IMR-90 (cell line): ENCODE results near the gene EOLA2. TPM values are rescaled to one million over a fixed set of nuclear protein-coding genes. Genes with fewer than 3 reads are reported as not detected.

ENCODE experiments used
- ATAC-seq: fragments of 200-7000 bp; cut with Tn5 transposase; 2 replicates; pipeline ENCODE4 v1.9.1; 2020; ENCODE audit warnings: low read depth, mild to moderate bottlenecking, moderate library complexity
- BruUV-seq: library from RNA; stranded (reverse); fragments of 400-500 nt; replicated peaks from 2 replicates; lab custom pipeline; 2021; lab: Mats Ljungman, UMichigan
- CTCF ChIA-PET: fragments of 300-600 bp; formaldehyde crosslinking; extraction: SDS; loops from one replicate; lab custom pipeline; 2021; ENCODE audit warnings: antibody characterized with exemption; lab: Yijun Ruan, JAX
- POLR2A ChIA-PET: fragments of 300-600 bp; sonication (Branson Sonifier 250); formaldehyde crosslinking; loops from one replicate; lab custom pipeline; 2022; ENCODE audit warnings: antibody characterized with exemption; ENCODE audit not compliant: unreplicated experiment; lab: Charles Lee
- DNase-seq: peaks from one replicate; pipeline ENCODE4 v3.0.0; 2013
- H2AFZ ChIP-seq: replicated peaks from 2 replicates; pipeline ENCODE3; 2013; ENCODE audit warnings: low read length, mild to moderate bottlenecking; ENCODE audit not compliant: poor library complexity
- H2AK5ac ChIP-seq: 2 replicates; pipeline ENCODE4 v1.6.1; 2013; ENCODE audit warnings: low read depth, low read length, inconsistent platforms
- H2AK9ac ChIP-seq: replicated peaks from 2 replicates; pipeline ENCODE3; 2013; ENCODE audit warnings: mild to moderate bottlenecking, low read depth, low read length, moderate library complexity; ENCODE audit not compliant: poor library complexity
- H2BK120ac ChIP-seq: 2 replicates; pipeline ENCODE4 v1.6.1; 2013; ENCODE audit warnings: low read depth, low read length, inconsistent platforms
- H2BK15ac ChIP-seq: 3 replicates; pipeline ENCODE4 v1.6.1; 2013; ENCODE audit warnings: low read depth, low read length, inconsistent platforms
- H2BK20ac ChIP-seq: 2 replicates; pipeline ENCODE4 v1.6.1; 2013; ENCODE audit warnings: low read depth, mild to moderate bottlenecking, inconsistent platforms, low read length, moderate library complexity
- H2BK5ac ChIP-seq: 2 replicates; pipeline ENCODE4 v1.6.1; 2013; ENCODE audit warnings: mild to moderate bottlenecking, low read depth, low read length, inconsistent platforms; ENCODE audit not compliant: poor library complexity, severe bottlenecking
- H3K14ac ChIP-seq: replicated peaks from 2 replicates; pipeline ENCODE4 v1.6.1; 2013; ENCODE audit warnings: low read depth, low read length, inconsistent platforms
- H3K18ac ChIP-seq: 2 replicates; pipeline ENCODE4 v1.6.1; 2013; ENCODE audit warnings: low read depth, low read length, control low read depth
- H3K23ac ChIP-seq: 2 replicates; pipeline ENCODE4 v1.6.1; 2013; ENCODE audit warnings: low read depth, low read length, inconsistent platforms
- H3K27ac ChIP-seq: 2 replicates; pipeline ENCODE4 v1.5.1; 2013; ENCODE audit warnings: mild to moderate bottlenecking, control low read depth, low read length; ENCODE audit not compliant: insufficient read depth
- H3K27me3 ChIP-seq: 2 replicates; pipeline ENCODE4 v1.6.1; 2013; ENCODE audit warnings: low read length; ENCODE audit not compliant: control insufficient read depth, insufficient read depth
- H3K36me3 ChIP-seq: 2 replicates; pipeline ENCODE4 v1.6.1; 2013; ENCODE audit warnings: low read length, mixed read lengths; ENCODE audit not compliant: control insufficient read depth, insufficient read depth
- H3K4ac ChIP-seq: 2 replicates; pipeline ENCODE4 v1.6.1; 2013; ENCODE audit warnings: low read depth, low read length, inconsistent platforms
- H3K4me1 ChIP-seq: 2 replicates; pipeline ENCODE4 v1.6.1; 2013; ENCODE audit warnings: low read length, mixed read lengths; ENCODE audit not compliant: control insufficient read depth, insufficient read depth
- H3K4me2 ChIP-seq: 2 replicates; pipeline ENCODE4 v1.6.1; 2013; ENCODE audit warnings: low read depth, mild to moderate bottlenecking, control low read depth, low read length, moderate library complexity
- H3K4me3 ChIP-seq: 2 replicates; pipeline ENCODE4 v1.5.1; 2013; ENCODE audit warnings: low read depth, mild to moderate bottlenecking, control low read depth, low read length, moderate library complexity; ENCODE audit not compliant: insufficient read depth
- H3K56ac ChIP-seq: 2 replicates; pipeline ENCODE4 v1.6.1; 2013; ENCODE audit warnings: low read length, inconsistent platforms; ENCODE audit not compliant: insufficient read depth; ENCODE audit errors: extremely low read depth
- H3K79me1 ChIP-seq, 2 experiments: 2 replicates each; pipeline ENCODE4 v1.6.1; 2013; ENCODE audit warnings: low read length in 2 of 2, inconsistent platforms in 1 of 2, low read depth in 1 of 2
- H3K9ac ChIP-seq: 2 replicates; pipeline ENCODE4 v1.6.1; 2013; ENCODE audit warnings: low read depth, low read length, control low read depth
- H3K9me1 ChIP-seq: 2 replicates; pipeline ENCODE4 v1.6.1; 2013; ENCODE audit warnings: low read length, inconsistent platforms; ENCODE audit not compliant: insufficient read depth
- H3K9me3 ChIP-seq: 2 replicates; pipeline ENCODE4 v1.6.1; 2013; ENCODE audit warnings: low read length; ENCODE audit not compliant: control insufficient read depth, insufficient read depth
- H4K20me1 ChIP-seq: 2 replicates; pipeline ENCODE4 v1.6.1; 2013; ENCODE audit warnings: low read length, inconsistent platforms; ENCODE audit not compliant: insufficient read depth
- H4K5ac ChIP-seq: 2 replicates; pipeline ENCODE4 v1.6.1; 2013; ENCODE audit warnings: mild to moderate bottlenecking, low read depth, low read length, control low read depth
- H4K8ac ChIP-seq, 2 experiments: 2 replicates each; pipeline ENCODE4 v1.6.1; 2013; ENCODE audit warnings: low read depth in 2 of 2, low read length in 2 of 2, control low read depth in 1 of 2, inconsistent platforms in 1 of 2
- H4K91ac ChIP-seq: 2 replicates; pipeline ENCODE4 v1.6.1; 2013; ENCODE audit warnings: low read depth, low read length, inconsistent platforms; ENCODE audit not compliant: insufficient read depth
- POLR2A ChIP-seq: IDR thresholded peaks from 2 replicates; pipeline ENCODE4 v1.6.1; 2012; ENCODE audit warnings: mild to moderate bottlenecking, low read depth, low read length
- RAD21 ChIP-seq: IDR thresholded peaks from 2 replicates; pipeline ENCODE4 v1.6.1; 2012; ENCODE audit warnings: low read length, improper control_type of control experiment
- SMC3 ChIP-seq: fragments of 150-350 bp; IDR thresholded peaks from 2 replicates; pipeline ENCODE4 v1.6.1; 2016; ENCODE audit warnings: low read depth, mild to moderate bottlenecking, antibody characterized with exemption, low read length, moderate library complexity
- WGBS, 2 experiments: methylation state at CpG; one replicate each; pipeline versions ENCODE4 v1.1.5 to v1.1.7; 2013; ENCODE audit warnings: missing lambda C conversion rate in 2 of 2; ENCODE audit not compliant: insufficient read length in 1 of 2; ENCODE audit errors: extremely low coverage in 2 of 2; 5-methylcytosine and 5-hydroxymethylcytosine counted together
- dilution Hi-C: fragments of 300-500 bp; cut with HindIII; formaldehyde crosslinking; loops from one replicate; pipeline ENCODE4 v1.14.3; 2018; ENCODE audit warnings: low sequenced_read_pairs; ENCODE audit not compliant: unreplicated experiment
- in situ Hi-C: fragments of 300-500 bp; cut with MboI; formaldehyde crosslinking; loops from 3 replicates; pipeline ENCODE4 v1.14.3; 2019; ENCODE audit warnings: low sequenced_read_pairs, inconsistent platforms, mixed read lengths
- intact Hi-C: fragments of 100-400 bp; cut with micrococcal nuclease; formaldehyde crosslinking; loops from 2 replicates; pipeline ENCODE4 v1.10.0; 2022
- polyA plus RNA-seq, 3 experiments: library from polyadenylated mRNA; depleted of rRNA; stranded (reverse); fragments of >200 nt; gene quantifications; 2 replicates each; pipeline ENCODE4 v1.2.3, GENCODE V29; 2012; ENCODE audit warnings: low replicate concordance in 1 of 3
- total RNA-seq: library from RNA; depleted of rRNA; stranded (reverse); fragments of >200 nt; gene quantifications from 2 replicates; pipeline ENCODE4 v1.2.3, GENCODE V29; 2012
- TF ChIP-seq, protein P1 (sequence below): conservative IDR thresholded peaks from 2 replicates; pipeline ENCODE4 v1.5.1; 2012; ENCODE audit warnings: mild to moderate bottlenecking, low read depth, low read length, improper control_type of control experiment
- TF ChIP-seq, protein P2 (sequence below): fragments of 150-350 bp; IDR thresholded peaks from 2 replicates; pipeline ENCODE4 v1.6.1; 2017; ENCODE audit warnings: mild to moderate bottlenecking, antibody characterized with exemption, low read length, low read depth

Gene EOLA2
- total and polyA plus RNA-seq, 2 of the 4 experiments (the other 2 are of a cell fraction) = 23.7 to 46.5 TPM

- Histone ChIP-seq H3K9me3 (no peaks in the 10 kb centered on the region), H2BK15ac (no peak overlapping the region), H4K91ac (no peak overlapping the region), H2AK9ac (no peak overlapping the region), H3K23ac (no peak overlapping the region), H2AFZ (no peak overlapping the region), H2BK20ac (no peak overlapping the region), H4K5ac (no peak overlapping the region), H4K8ac (no peak overlapping the region), H3K4ac (no peak overlapping the region), H3K27me3 (no peaks in the 10 kb centered on the region), H2BK120ac (no peak overlapping the region), H3K4me3 (no peak overlapping the region), H3K56ac (no peak overlapping the region), H3K9me1 (no peaks in the 10 kb centered on the region), H3K79me1 (no peaks in the 10 kb centered on the region; a peak in 1 of 4 replicates), H3K9ac (peak overlapping the region; percentile 50; the same call in 1 of the 2 replicates), H3K4me1 (no peaks in the 10 kb centered on the region), H2AK5ac (no peak overlapping the region), H4K20me1 (no peaks in the 10 kb centered on the region), H3K36me3 (peaks cover 7% of the 10 kb centered on the region; the same call in 1 of the 2 replicates), H3K4me2 (no peak overlapping the region), H2BK5ac (no peak overlapping the region), H3K14ac (no peak overlapping the region), H3K18ac (no peak overlapping the region), H3K27ac (no peak overlapping the region)
- ChIA-PET POLR2A (no interaction called here), CTCF (interaction anchor here (0.7 to 1.0 kb wide), 3 partner anchors 10 to 733 kb away, joined by 3 to 5 read pairs (median 3); no protein-coding TSS in a partner anchor)
- ATAC-seq = peak; percentile 70; the same call in 1 of the 2 replicates
- BruUV-seq = no TSS peak
- dilution Hi-C loops (no loop called here), in situ Hi-C loops (loop anchor here (25.0 kb wide), 3 partner anchors 412 to 762 kb away; partner anchors contain the start of gene MAMLD1), intact Hi-C loops (loop anchor here (1.0 to 10.0 kb wide), 3 partner anchors 412 to 624 kb away; no protein-coding TSS in a partner anchor)
- TF ChIP-seq RAD21 (peak; percentile 56), SMC3 (peak; percentile 51), POLR2A (no peak)
- TF ChIP-seq, protein P1, sequence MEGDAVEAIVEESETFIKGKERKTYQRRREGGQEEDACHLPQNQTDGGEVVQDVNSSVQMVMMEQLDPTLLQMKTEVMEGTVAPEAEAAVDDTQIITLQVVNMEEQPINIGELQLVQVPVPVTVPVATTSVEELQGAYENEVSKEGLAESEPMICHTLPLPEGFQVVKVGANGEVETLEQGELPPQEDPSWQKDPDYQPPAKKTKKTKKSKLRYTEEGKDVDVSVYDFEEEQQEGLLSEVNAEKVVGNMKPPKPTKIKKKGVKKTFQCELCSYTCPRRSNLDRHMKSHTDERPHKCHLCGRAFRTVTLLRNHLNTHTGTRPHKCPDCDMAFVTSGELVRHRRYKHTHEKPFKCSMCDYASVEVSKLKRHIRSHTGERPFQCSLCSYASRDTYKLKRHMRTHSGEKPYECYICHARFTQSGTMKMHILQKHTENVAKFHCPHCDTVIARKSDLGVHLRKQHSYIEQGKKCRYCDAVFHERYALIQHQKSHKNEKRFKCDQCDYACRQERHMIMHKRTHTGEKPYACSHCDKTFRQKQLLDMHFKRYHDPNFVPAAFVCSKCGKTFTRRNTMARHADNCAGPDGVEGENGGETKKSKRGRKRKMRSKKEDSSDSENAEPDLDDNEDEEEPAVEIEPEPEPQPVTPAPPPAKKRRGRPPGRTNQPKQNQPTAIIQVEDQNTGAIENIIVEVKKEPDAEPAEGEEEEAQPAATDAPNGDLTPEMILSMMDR = peak; percentile 48
- TF ChIP-seq, protein P2, sequence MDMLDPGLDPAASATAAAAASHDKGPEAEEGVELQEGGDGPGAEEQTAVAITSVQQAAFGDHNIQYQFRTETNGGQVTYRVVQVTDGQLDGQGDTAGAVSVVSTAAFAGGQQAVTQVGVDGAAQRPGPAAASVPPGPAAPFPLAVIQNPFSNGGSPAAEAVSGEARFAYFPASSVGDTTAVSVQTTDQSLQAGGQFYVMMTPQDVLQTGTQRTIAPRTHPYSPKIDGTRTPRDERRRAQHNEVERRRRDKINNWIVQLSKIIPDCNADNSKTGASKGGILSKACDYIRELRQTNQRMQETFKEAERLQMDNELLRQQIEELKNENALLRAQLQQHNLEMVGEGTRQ = no peak
- DNase-seq = peak; percentile 67
- WGBS, 2 experiments = no CpG with 5 or more reads among the region's 1 CpG
Measured at GRCh38 chrX:149950681-149951080, 12.4 kb upstream of the EOLA2 start.
